ENCODE data around the gene ART1. TPM values are rescaled to one million over a fixed set of nuclear protein-coding genes. Genes with fewer than 3 reads are reported as not detected.
A peak's percentile ranks its signal among the peaks of the same experiment; 100 is the strongest.
"Not testable (repeated sequence)": the region's sequence is repeated elsewhere in the genome, so short reads cannot be mapped to it uniquely, and the experiment has no call there.

The ART1 gene
- not detected for polyA plus RNA-seq (2013, experiment 1 of 2)
- not detected for polyA plus RNA-seq (2013, experiment 2 of 2)

GRCh38 chr11:3644817-3645235 is at the start of gene ART1:
TSS of gene ART1 (plus strand) at chr11:3645128. CDS start at chr11:3659214, 14,086 bp downstream.
- 81% methylated on average over 4 of the region's 4 CpGs for WGBS

GRCh38 chr11:3597743-3598142 is 47.2 kb upstream of the ART1 start:
- H3K14ac ChIP-seq (ENCODE audit: low read length in 2 of 2); H2AK5ac ChIP-seq (ENCODE audit: low read length, severe bottlenecking); H4K91ac ChIP-seq (ENCODE audit: low read length); H3K36me3 ChIP-seq (ENCODE audit: control insufficient read depth in 1 of 2, insufficient read depth in 2 of 2, low read depth in 1 of 2, low read length in 2 of 2); H3K27ac ChIP-seq (ENCODE audit: low read length, poor library complexity, severe bottlenecking); H4K8ac ChIP-seq (ENCODE audit: low read length); H3K23ac ChIP-seq (ENCODE audit: low read length in 2 of 2); H3K4me3 ChIP-seq (ENCODE audit: insufficient read depth in 1 of 2, low read depth in 1 of 2, low read length in 2 of 2); H3K79me1 ChIP-seq (replicated peaks; ENCODE audit: low read length, poor library complexity, severe bottlenecking); H3K4me1 ChIP-seq (ENCODE audit: control insufficient read depth, insufficient read depth, low read depth, low read length); H2BK5ac ChIP-seq (ENCODE audit: low read depth, low read length, poor library complexity, severe bottlenecking); H3K4me2 ChIP-seq (ENCODE audit: low read length, poor library complexity, severe bottlenecking); DNase-seq; H3K4ac ChIP-seq (ENCODE audit: low read depth in 1 of 2, low read length in 2 of 2); H3K27me3 ChIP-seq (ENCODE audit: control insufficient read depth in 1 of 2, insufficient read depth in 1 of 2, low read length in 2 of 2); H2AFZ ChIP-seq (ENCODE audit: low read depth, low read length); H2BK15ac ChIP-seq (ENCODE audit: low read depth, poor library complexity, severe bottlenecking); H2BK12ac ChIP-seq (ENCODE audit: low read length in 2 of 2); H3K18ac ChIP-seq (ENCODE audit: low read depth in 1 of 2, low read length in 2 of 2); H2BK120ac ChIP-seq (ENCODE audit: low read depth, low read length); H3K9ac ChIP-seq (ENCODE audit: low read length); H3K9me3 ChIP-seq (ENCODE audit: control insufficient read depth, low read length): not testable (repeated sequence)
- WGBS, result 94% methylated on average over 15 of the region's 15 CpGs

More at GRCh38 chr11:3644817-3645235, at the start of gene ART1:
- H3K23ac ChIP-seq (ENCODE audit: low read length in 2 of 2), result no peak within 1 kb of the TSS
- H4K8ac ChIP-seq (ENCODE audit: low read length), result peak within 1 kb of the TSS; percentile 4
- no peak within 1 kb of the TSS for H3K4me2 ChIP-seq (ENCODE audit: low read length, poor library complexity, severe bottlenecking)
- no peak within 1 kb of the TSS for H3K27ac ChIP-seq (ENCODE audit: low read length, poor library complexity, severe bottlenecking)
- peak within 1 kb of the TSS in 1 of 2 experiments; percentile 16 for H3K18ac ChIP-seq (ENCODE audit: low read depth in 1 of 2, low read length in 2 of 2)
- peaks cover 12% of the 10 kb centered on the region for H3K4me1 ChIP-seq (ENCODE audit: control insufficient read depth, insufficient read depth, low read depth, low read length)
- no peaks in the 10 kb centered on the region for H3K79me1 ChIP-seq (replicated peaks; ENCODE audit: low read length, poor library complexity, severe bottlenecking)
- H3K4me3 ChIP-seq (ENCODE audit: insufficient read depth in 1 of 2, low read depth in 1 of 2, low read length in 2 of 2), result no peak within 1 kb of the TSS
- H4K91ac ChIP-seq (ENCODE audit: low read length), result no peak within 1 kb of the TSS
- H3K14ac ChIP-seq (ENCODE audit: low read length in 2 of 2), result no peak within 1 kb of the TSS
- no peaks in the 10 kb centered on the region for H3K36me3 ChIP-seq (ENCODE audit: control insufficient read depth in 1 of 2, insufficient read depth in 2 of 2, low read depth in 1 of 2, low read length in 2 of 2)
- no peak within 1 kb of the TSS for H2BK12ac ChIP-seq (ENCODE audit: low read length in 2 of 2)
- H2AFZ ChIP-seq (ENCODE audit: low read depth, low read length), result no peak within 1 kb of the TSS
- no peak within 1 kb of the TSS for H3K9ac ChIP-seq (ENCODE audit: low read length)
- no peak within 1 kb of the TSS for H2BK5ac ChIP-seq (ENCODE audit: low read depth, low read length, poor library complexity, severe bottlenecking)
- no peak within 1 kb of the TSS for H2BK120ac ChIP-seq (ENCODE audit: low read depth, low read length)
- DNase-seq, result no peak
- H2AK5ac ChIP-seq (ENCODE audit: low read length, severe bottlenecking), result no peak within 1 kb of the TSS
- H2BK15ac ChIP-seq (ENCODE audit: low read depth, poor library complexity, severe bottlenecking), result no peak within 1 kb of the TSS
- no peaks in the 10 kb centered on the region for H3K9me3 ChIP-seq (ENCODE audit: control insufficient read depth, low read length)
- peaks cover 0 to 36% of the 10 kb centered on the region in 2 experiments for H3K27me3 ChIP-seq (ENCODE audit: control insufficient read depth in 1 of 2, insufficient read depth in 1 of 2, low read length in 2 of 2)
- H3K4ac ChIP-seq (ENCODE audit: low read depth in 1 of 2, low read length in 2 of 2), result no peak within 1 kb of the TSS

GRCh38 chr11:3600201-3600600 is 44.7 kb upstream of the ART1 start:
- not testable (repeated sequence) for DNase-seq; H3K9me3 ChIP-seq (ENCODE audit: control insufficient read depth, low read length); H3K14ac ChIP-seq (ENCODE audit: low read length in 2 of 2); H3K27me3 ChIP-seq (ENCODE audit: control insufficient read depth in 1 of 2, insufficient read depth in 1 of 2, low read length in 2 of 2); H2BK12ac ChIP-seq (ENCODE audit: low read length in 2 of 2); H2BK5ac ChIP-seq (ENCODE audit: low read depth, low read length, poor library complexity, severe bottlenecking); H3K27ac ChIP-seq (ENCODE audit: low read length, poor library complexity, severe bottlenecking); H3K18ac ChIP-seq (ENCODE audit: low read depth in 1 of 2, low read length in 2 of 2); H3K4me2 ChIP-seq (ENCODE audit: low read length, poor library complexity, severe bottlenecking); H4K8ac ChIP-seq (ENCODE audit: low read length); H2BK120ac ChIP-seq (ENCODE audit: low read depth, low read length); H3K79me1 ChIP-seq (replicated peaks; ENCODE audit: low read length, poor library complexity, severe bottlenecking); H3K4ac ChIP-seq (ENCODE audit: low read depth in 1 of 2, low read length in 2 of 2); H3K4me3 ChIP-seq (ENCODE audit: insufficient read depth in 1 of 2, low read depth in 1 of 2, low read length in 2 of 2); H3K9ac ChIP-seq (ENCODE audit: low read length); H4K91ac ChIP-seq (ENCODE audit: low read length); H2AK5ac ChIP-seq (ENCODE audit: low read length, severe bottlenecking); H2BK15ac ChIP-seq (ENCODE audit: low read depth, poor library complexity, severe bottlenecking); H3K23ac ChIP-seq (ENCODE audit: low read length in 2 of 2); H3K4me1 ChIP-seq (ENCODE audit: control insufficient read depth, insufficient read depth, low read depth, low read length); H2AFZ ChIP-seq (ENCODE audit: low read depth, low read length); H3K36me3 ChIP-seq (ENCODE audit: control insufficient read depth in 1 of 2, insufficient read depth in 2 of 2, low read depth in 1 of 2, low read length in 2 of 2)
- 85% methylated on average over 8 of the region's 10 CpGs for WGBS

GRCh38 chr11:3604167-3604566 is 40.8 kb upstream of the ART1 start:
- Histone ChIP-seq H3K79me1 (replicated peaks; ENCODE audit: low read length, poor library complexity, severe bottlenecking) (no peaks in the 10 kb centered on the region), H3K9me3 (ENCODE audit: control insufficient read depth, low read length) (no peaks in the 10 kb centered on the region), H3K4me2 (ENCODE audit: low read length, poor library complexity, severe bottlenecking) (no peak overlapping the region), H3K4me1 (ENCODE audit: control insufficient read depth, insufficient read depth, low read depth, low read length) (no peaks in the 10 kb centered on the region), H4K8ac (ENCODE audit: low read length) (no peak overlapping the region), H3K4ac (ENCODE audit: low read depth in 1 of 2, low read length in 2 of 2) (no peak overlapping the region), H4K91ac (ENCODE audit: low read length) (no peak overlapping the region), H3K18ac (ENCODE audit: low read depth in 1 of 2, low read length in 2 of 2) (no peak overlapping the region), H3K27me3 (ENCODE audit: control insufficient read depth in 1 of 2, insufficient read depth in 1 of 2, low read length in 2 of 2) (no peaks in the 10 kb centered on the region), H3K36me3 (ENCODE audit: control insufficient read depth in 1 of 2, insufficient read depth in 2 of 2, low read depth in 1 of 2, low read length in 2 of 2) (no peaks in the 10 kb centered on the region), H2BK120ac (ENCODE audit: low read depth, low read length) (no peak overlapping the region), H2BK12ac (ENCODE audit: low read length in 2 of 2) (no peak overlapping the region), H3K9ac (ENCODE audit: low read length) (no peak overlapping the region), H2AFZ (ENCODE audit: low read depth, low read length) (no peak overlapping the region), H3K27ac (ENCODE audit: low read length, poor library complexity, severe bottlenecking) (no peak overlapping the region), H2BK5ac (ENCODE audit: low read depth, low read length, poor library complexity, severe bottlenecking) (no peak overlapping the region), H3K4me3 (ENCODE audit: insufficient read depth in 1 of 2, low read depth in 1 of 2, low read length in 2 of 2) (no peak overlapping the region), H3K14ac (ENCODE audit: low read length in 2 of 2) (no peak overlapping the region), H3K23ac (ENCODE audit: low read length in 2 of 2) (no peak overlapping the region), H2AK5ac (ENCODE audit: low read length, severe bottlenecking) (no peak overlapping the region), H2BK15ac (ENCODE audit: low read depth, poor library complexity, severe bottlenecking) (no peak overlapping the region)
- no peak for DNase-seq
- 82% methylated on average over 1 of the region's 3 CpGs for WGBS

Data from mesenchymal stem cell (in vitro differentiated cells and primary cell).